ACHN (cell line): ENCODE measurements around the gene RASGRF2.
"Not testable (repeated sequence)": the region's sequence is repeated elsewhere in the genome, so short reads cannot be mapped to it uniquely, and the experiment has no call there.

Experiments
- DNase-seq: peaks from one replicate; pipeline ENCODE4 v3.0.0-alpha.2; 2015
- in situ Hi-C: cut with HindIII; loops from 2 replicates; pipeline ENCODE4 v1.10.0; 2017; ENCODE audit warnings: low sequenced_read_pairs, low pct_ligation_motif_present, low pct_unique_long_range_greater_than_20kb

RASGRF2 gene

GRCh38 chr5:81007637-81008027 lies 47.5 kb downstream of the RASGRF2 start:
- in situ Hi-C loops: no loop called here

GRCh38 chr5:81010336-81011169 lies 50.4 kb downstream of the RASGRF2 start:
- in situ Hi-C loops: no loop called here
- no peak for DNase-seq

More at GRCh38 chr5:81007637-81008027, 47.5 kb downstream of the RASGRF2 start:
- no peak for DNase-seq

DNA sequence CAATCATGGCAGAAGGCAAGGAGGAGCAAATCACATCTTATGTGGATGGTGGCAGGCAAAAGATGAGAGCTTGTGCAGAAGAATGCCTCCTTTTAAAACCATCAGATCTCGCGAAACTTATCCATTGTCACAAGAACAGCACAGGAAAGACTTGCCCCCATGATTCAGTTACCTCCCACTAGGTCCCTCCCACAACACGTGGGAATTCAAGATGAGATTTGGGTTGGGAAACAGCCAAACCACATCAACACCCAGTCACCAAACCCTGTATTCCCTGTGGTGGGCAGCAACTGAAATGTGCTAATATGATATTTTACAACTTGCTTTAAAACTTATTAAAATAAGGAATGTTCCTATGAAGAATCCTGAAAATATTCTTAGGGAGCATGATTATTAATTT lies 54.2 kb downstream of the RASGRF2 start:
- DNase-seq: no peak
- in situ Hi-C loops: no loop called here

DNA sequence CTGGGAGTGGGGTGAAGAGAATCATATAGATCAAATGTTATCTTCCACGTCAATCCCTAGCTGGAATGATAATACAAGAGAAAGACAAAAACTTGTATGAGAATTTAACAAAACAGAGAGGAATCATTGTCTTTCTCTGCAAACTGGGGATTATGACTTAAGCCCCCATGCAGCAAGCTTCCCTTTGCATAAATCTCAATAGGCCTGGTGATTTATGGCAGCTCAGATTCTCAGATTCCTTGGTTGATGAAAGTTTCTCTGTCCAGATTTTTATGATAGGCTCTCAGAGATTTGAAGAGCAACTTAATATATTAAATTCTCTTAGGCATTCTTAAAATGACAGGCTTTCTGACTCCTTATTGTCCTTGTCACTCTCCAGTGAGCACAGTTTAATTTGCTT lies 56.0 kb downstream of the RASGRF2 start:
- in situ Hi-C loops: no loop called here
- no peak for DNase-seq

- in situ Hi-C loops: no loop called here
- DNase-seq: no peak
Measured at GRCh38 chr5:81017320-81017719, 57.2 kb downstream of the RASGRF2 start.

GRCh38 chr5:81018608-81019007 lies 58.4 kb downstream of the RASGRF2 start:
- in situ Hi-C loops, DNase-seq: not testable (repeated sequence)

- in situ Hi-C loops: no loop called here
- DNase-seq: no peak
Measured at GRCh38 chr5:81019748-81020147, 59.6 kb downstream of the RASGRF2 start.

DNA sequence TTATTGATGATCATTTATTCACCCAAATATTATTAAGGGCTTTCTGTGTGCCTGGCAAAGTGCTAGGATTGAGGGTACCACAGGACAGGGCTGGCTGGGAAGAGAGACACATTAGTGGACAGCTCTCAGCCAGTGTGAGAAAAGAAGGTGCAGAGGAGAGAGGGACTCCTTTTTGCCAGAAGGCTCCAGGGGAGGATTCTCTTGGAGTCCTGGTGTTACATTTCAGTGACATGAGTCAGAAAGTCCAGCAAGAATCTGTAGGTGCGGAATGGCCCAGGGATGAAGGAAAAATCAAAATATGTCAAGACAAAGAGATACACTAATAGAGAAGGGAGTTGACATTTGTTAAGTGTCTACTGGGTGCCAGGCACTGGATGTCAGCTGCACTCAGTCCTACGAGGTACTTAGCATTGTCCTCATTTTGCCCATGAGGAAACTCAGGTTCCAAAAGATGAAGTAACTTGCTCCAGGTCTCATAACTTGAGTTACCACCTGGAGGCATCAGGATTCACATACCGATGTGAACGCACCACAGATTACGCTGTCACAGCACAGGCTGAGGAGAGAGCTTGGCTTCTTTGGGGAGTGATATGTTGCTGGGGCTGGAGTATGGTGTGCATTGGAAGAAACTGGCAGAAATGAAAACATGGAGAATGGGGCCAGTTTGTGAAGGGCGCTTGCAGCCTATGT lies 60.5 kb downstream of the RASGRF2 start:
- no peak for DNase-seq
- in situ Hi-C loops: no loop called here

DNA sequence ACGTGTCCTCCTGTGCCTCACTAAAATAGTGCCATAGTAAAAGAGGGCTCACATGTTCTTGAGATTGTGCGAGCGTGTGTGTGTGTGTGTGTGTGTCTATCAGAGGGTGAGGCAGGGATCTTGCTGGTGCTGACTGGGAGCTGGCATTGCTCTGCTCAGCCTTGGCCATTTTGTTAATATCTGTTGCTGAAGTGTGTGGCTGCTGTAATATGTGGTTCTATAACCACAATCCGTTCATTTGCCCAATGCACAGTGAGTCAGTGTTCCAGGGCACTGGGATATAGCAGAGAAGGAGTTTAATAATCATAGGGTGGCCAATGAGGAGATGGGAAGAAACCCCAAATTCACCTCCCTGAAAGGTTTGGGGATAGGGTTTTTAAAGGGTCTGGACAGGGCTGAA lies 61.3 kb downstream of the RASGRF2 start:
- no peak for DNase-seq
- in situ Hi-C loops: no loop called here

DNA sequence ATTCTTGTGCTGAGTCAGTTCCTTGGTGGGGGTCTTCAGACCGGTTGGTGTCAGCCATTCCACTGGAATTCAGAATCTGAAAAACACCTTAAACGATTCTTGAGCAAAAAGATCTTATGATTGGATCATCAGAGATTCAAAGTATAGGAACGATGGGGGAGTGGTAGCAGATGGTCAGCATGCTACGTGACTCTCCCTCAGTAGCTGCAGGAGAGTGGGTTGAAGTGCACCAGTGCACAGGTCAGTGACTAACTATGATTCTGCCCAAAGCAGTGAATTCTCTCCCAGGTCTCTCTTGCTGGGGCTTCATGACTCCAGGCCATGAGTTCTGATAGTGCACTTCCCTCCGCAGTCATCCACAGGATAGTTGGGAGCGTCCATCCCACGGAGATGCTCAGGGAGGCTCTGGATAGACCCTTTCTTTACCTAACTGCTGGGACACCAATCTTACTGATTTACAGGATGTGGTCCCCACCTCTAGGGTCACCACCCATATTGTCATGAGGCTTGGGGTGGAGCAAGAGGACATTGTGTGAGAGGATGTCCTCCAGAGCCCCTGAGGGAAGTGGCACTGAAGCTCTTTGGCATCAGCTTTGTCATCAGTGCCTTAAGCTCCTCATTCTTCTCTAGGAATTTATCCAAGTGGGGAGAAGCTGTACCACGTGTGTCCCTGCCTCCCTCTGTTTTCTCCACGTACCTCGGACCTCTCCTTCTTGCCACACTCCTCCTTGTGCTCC lies 62.0 kb downstream of the RASGRF2 start:
- in situ Hi-C loops: no loop called here
- DNase-seq: no peak

DNA sequence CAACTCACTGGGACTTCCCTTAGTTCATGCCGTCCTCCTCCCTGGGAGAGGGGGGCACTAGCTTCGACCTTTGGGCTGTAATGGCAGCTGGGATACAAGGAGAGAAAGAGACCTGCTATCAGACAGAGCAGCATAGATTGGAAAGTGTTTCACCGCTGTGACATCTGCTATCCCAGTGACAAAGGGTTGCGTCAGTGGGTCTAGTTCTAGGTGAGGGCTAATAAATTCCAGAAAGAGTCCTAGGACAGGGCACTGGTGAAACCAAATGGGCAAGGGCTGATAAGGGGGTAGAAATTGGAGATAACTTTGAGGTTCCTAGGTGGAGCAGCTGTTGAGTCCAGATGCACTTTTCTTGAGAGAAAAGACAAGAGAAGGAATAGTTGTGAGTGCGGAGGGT lies 62.5 kb downstream of the RASGRF2 start:
- DNase-seq: no peak
- in situ Hi-C loops: no loop called here

GRCh38 chr5:81023261-81023970 lies 63.3 kb downstream of the RASGRF2 start:
- in situ Hi-C loops: no loop called here
- no peak for DNase-seq

DNA sequence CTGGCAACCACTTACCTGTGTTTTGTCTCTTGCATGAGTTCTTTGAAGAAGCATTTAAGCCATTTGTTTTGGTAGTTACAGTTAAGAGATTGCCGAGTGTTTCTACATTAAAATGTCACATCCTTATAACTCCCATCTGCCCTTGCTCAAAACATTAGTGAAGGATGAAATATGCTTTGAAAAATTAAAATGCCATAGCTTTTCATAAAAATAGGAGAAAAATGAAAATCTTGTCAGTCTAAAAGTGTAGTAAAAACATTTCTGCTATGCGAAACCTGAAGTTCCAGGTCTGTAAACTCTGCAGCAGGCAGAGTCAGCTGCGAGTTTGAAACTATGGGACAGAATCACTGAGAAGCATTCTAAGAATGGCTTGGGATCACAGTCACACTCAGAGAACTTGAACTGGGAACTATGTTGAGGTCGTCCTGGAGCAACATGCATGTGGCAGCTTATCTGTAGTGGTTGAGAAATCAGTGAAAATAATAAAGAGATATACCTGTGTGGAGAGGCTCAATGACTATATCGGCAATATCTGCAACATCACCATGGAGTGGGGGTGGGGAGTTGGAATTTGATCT lies 67.4 kb downstream of the RASGRF2 start:
- no peak for DNase-seq
- in situ Hi-C loops: no loop called here

DNA sequence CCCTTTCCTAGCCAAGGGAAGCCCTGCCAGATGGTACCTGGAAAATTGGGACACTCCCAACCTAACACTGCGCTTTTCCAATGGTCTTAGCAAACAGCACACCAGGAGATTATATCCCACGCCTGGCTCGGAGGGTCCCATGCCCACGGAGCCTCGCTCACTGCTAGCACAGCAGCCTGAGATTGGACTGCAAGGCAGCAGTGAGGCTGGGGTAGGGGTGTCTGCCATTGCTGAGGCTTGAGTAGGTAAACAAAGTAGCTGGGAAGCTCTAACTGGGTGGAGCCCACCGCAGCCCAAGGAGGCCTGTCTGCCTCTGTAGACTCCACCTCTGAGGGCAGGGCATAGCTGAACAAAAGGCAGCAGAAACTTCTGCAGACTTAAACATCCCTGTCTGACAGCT lies 68.7 kb downstream of the RASGRF2 start:
- in situ Hi-C loops, DNase-seq: not testable (repeated sequence)

DNA sequence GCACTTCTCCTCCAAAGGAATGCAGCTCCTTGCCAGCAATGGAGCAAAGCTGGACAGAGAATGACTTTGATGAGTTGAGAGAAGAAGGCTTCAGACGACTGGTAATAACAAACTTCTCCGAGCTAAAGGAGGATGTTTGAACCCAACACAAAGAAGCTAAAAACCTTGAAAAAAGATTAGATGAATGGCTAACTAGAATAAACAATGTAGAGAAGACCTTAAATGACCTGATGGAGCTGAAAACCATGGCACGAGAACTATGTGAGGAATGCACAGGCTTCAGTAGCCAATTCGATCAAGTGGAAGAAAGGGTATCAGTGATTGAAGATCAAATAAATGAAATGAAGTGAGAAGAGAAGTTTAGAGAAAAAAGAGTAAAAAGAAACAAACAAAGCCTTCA lies 69.6 kb downstream of the RASGRF2 start:
- DNase-seq, in situ Hi-C loops: not testable (repeated sequence)

- DNase-seq, in situ Hi-C loops: not testable (repeated sequence)
Measured at GRCh38 chr5:81030236-81031034, 70.3 kb downstream of the RASGRF2 start.

DNA sequence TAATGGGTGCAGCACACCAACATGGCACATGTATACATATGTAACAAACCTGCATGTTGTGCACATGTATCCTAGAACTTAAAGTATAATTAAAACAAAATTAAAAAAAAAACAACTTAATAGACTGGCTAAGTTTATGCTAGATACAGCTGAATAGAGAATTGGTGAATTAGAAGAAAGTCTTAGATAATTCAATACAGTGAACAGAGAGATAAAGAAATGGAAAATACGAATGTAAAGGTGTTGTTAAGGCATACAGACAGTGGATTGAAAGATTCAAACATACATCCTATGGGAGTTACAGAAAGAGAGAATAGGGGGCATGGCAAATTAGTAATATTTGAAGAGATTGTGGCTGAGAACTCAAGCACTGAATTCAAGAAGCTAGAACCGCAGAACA lies 75.4 kb downstream of the RASGRF2 start:
- in situ Hi-C loops: no loop called here
- DNase-seq: no peak

- in situ Hi-C loops: no loop called here
- no peak for DNase-seq
Measured at GRCh38 chr5:81038495-81038894, 78.3 kb downstream of the RASGRF2 start.
